Caki2 (cell line): ENCODE results near the gene CST4. TPM values are rescaled to one million over a fixed set of nuclear protein-coding genes. Genes with fewer than 3 reads are reported as not detected.
A peak's percentile ranks its signal among the peaks of the same experiment; 100 is the strongest.
"Not testable (repeated sequence)": the region's sequence is repeated elsewhere in the genome, so short reads cannot be mapped to it uniquely, and the experiment has no call there.

Experiments used
- DNase-seq: peaks from one replicate; pipeline ENCODE4 v3.0.0-alpha.2; 2015; ENCODE audit warnings: low read depth
- in situ Hi-C: cut with HindIII; loops from 2 replicates; pipeline ENCODE4 v1.10.0; 2016; ENCODE audit warnings: low sequenced_read_pairs, low pct_unique_long_range_greater_than_20kb, mixed read lengths
- total RNA-seq: library from RNA; depleted of rRNA; stranded (reverse); fragments of >200 nt; shearing (Covaris generic); gene quantifications from 2 replicates; pipeline ENCODE4 v1.2.3, GENCODE V29; 2014; ENCODE audit warnings: low replicate concordance; rRNA removed

Gene CST4
- total RNA-seq, result 16.1 and 28.3 TPM in 2 replicates

- in situ Hi-C loops, DNase-seq: not testable (repeated sequence)
Observed at GRCh38 chr20:23688684-23689398, at the start of gene CST4. Gene CST4 (minus strand): TSS chr20:23689038. CDS start chr20:23688969, 69 bp downstream.

DNA sequence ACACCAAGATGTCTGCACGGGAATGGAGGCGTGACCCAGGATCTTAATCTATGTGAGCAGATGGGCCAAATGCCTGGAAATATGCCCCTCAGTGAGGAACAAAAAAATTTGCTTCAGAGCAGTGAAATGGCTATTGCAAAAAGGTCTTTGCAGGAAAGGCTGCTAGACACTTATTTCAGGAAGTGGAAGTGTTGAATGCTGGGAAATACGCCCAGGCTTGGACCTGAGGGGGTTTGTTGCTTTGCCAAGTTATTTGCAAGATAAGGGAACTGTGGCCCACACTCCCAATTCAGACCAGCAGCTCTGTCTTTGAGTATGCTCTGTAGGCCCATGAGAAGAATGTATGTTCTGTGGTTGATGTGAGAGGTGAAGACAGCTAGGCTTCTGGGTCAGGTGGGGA lies 46.6 kb upstream of the CST4 start:
- in situ Hi-C loops, result not testable (repeated sequence)

DNA sequence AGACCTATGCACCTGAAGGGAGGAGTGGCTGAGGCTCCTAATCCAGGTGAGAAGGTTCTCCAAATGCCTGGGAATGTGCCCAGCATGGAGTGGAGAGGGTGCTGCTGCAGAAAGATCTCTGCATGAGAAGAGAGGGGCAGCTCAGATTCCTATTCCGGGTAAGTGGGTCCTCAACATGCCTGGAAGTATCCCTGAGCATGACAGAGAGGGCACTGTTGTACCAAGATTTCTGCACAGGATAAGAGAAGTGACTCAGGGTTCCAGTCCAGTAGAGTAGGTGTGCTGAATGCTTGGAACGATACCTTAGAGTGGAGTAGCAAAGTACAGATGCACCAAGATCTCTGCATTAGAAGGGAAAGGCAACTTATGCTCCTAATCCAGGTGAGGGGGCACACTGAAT lies 46.1 kb upstream of the CST4 start:
- in situ Hi-C loops, DNase-seq: not testable (repeated sequence)

More for the DNA sequence above, 46.6 kb upstream of the CST4 start:
- DNase-seq, result not testable (repeated sequence)

DNA sequence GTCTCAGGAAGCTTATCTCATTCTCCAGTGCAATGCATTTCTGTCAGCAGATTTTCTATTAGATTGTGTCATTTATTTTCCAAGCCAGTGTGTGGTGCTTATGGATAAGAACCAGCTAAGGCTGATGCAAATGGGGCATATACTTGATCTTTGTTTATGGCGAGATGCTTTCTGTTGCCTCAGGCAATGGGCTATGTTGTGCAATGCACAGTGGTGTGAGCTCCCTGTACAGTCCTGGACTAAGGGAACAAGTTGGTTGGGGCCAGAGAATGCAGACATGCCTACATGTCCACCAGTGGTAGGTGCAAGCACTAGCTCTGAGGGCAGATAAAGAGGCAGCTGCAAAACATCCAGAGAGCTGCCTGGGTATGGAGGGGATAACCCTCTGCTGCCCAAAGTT lies 45.6 kb upstream of the CST4 start:
- DNase-seq, in situ Hi-C loops: not testable (repeated sequence)

DNA sequence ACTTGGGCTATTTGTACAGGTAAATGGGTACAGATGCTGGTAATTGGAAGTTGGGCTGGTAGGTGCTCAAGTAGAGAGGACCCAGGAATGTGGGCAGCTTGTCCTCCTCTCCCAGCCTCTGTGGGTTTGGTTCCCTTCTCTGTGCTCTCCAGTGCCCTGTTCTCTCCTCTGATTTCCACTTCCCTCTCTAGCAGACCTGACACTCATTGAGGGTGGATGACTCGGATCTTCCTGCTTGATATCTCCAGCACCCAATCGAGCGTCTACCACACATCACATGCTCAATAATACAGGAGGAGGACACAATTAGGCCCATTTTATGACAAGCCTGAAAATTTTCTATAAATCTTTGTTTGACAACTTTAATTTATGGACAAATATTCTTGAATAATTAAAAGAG lies 38.2 kb upstream of the CST4 start:
- in situ Hi-C loops, result no loop called here
- no peak for DNase-seq

DNA sequence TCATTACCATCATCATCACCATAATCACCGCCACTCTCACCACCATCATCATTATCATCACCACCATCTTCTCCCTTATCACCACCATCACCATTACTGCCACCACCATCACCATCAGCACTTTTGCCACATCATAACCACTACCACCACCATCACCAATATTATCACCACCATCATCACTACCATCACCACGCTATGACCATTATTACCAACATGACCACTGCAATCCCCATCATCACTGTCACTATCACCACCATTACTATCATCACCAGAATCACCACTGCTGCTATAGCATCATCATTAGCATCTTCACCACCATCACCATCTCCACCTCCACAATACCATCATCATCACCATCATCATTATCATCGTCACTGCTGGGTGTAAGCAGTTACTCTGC lies 36.3 kb upstream of the CST4 start:
- DNase-seq, result no peak
- in situ Hi-C loops, result no loop called here

DNA sequence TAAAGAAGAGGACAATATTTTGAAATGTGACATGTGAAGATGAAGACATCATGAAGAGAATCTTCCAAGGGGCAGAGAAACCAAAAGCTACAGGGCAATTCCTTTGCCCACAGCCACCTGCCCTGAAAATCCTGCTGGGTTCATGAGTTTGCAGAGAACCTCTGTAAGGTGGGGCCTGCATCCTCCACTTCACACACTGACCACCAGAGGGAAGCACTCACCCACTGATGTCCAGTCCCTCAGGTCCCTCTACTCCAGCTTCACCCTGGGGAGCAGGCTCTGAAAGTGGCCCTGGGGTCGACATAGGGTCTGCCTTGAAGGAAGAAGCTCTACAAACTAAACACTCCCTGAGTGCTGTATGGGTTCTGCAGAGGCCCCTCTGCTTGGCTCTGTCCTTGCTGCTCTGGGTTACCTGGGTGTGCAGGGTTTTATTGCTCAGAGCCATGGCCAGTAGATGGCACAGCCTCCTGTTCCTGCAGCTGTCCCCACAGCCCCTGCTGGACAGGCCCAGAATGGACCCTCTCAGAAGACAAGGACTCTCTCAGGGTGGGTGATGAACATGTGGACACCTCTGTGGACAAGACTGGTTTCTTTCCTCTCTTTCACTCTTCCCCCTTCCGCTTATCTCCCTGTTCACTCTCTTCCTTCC lies 34.9 kb upstream of the CST4 start:
- DNase-seq, result peak; percentile 33
- in situ Hi-C loops, result not testable (repeated sequence)

- in situ Hi-C loops, DNase-seq: not testable (repeated sequence)
Observed at GRCh38 chr20:23722851-23723250, 34.0 kb upstream of the CST4 start.

DNA sequence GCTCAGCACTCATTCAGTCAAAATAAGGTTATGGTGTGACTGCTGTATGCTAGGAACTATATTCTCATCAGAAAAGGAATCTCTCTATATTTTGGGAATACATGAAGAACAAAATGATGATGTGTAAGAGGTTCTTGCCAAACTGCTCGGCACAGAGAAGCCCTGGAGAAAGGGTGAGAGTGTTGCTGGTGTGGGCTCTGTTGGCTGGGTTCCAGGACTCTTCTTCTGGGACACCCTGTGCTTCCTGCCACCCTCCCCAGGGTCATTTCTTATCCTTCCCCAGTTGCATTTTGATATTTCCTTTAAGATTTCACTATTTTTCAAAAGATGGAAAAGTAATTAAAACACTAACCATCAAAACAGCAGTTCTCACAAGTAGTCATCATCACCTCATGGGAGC lies 33.1 kb upstream of the CST4 start:
- in situ Hi-C loops, result no loop called here
- no peak for DNase-seq

GRCh38 chr20:23719351-23719750 lies 30.5 kb upstream of the CST4 start:
- DNase-seq, in situ Hi-C loops: not testable (repeated sequence)

GRCh38 chr20:23711778-23712177 lies 22.9 kb upstream of the CST4 start:
- in situ Hi-C loops, DNase-seq: not testable (repeated sequence)

GRCh38 chr20:23710771-23711170 lies 21.9 kb upstream of the CST4 start:
- no peak for DNase-seq
- in situ Hi-C loops, result no loop called here

GRCh38 chr20:23705895-23706294 lies 17.1 kb upstream of the CST4 start:
- DNase-seq, result no peak
- in situ Hi-C loops, result no loop called here

- in situ Hi-C loops, result no loop called here
- no peak for DNase-seq
Observed at GRCh38 chr20:23702021-23702420, 13.2 kb upstream of the CST4 start.

DNA sequence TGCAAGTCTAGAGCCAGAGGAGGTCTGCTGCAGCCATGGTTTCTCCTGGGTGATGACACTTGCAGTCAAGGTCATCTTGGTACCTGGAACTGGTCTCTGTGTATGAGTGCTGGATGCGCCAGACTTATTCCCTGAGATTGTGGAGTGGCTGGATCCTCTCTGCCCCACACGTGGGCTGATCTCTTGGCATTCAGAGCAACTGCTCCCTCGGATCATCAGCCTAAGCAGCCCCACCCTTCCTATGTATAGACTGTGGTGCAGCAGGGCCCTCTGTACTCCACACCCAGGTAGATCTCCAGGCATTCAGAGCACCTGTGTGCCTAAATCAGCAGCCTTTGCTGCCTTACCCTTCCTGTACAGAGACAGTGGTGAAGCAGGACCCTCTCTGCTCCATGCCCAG lies 12.1 kb upstream of the CST4 start:
- in situ Hi-C loops, result no loop called here
- no peak for DNase-seq

DNA sequence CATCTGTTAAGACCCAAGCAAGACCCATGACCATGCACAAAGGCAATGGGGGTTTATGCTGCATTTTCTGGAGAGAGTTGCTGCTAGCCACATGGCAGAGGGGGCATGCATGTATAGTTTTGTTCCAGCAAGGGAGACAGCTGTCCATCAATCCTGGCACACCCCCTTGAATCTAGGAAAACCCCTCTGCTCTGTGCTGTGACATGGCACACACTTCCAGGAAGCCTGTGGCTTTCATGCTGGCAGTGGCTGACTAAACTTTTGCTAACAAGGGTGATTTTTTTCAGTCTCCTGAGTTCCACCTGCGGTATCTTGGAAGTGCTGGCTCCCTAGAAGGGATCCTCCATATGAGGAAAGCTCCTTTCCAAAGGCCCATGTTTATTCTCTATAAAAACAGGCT lies 9.1 kb upstream of the CST4 start:
- DNase-seq, result no peak
- in situ Hi-C loops, result no loop called here

DNA sequence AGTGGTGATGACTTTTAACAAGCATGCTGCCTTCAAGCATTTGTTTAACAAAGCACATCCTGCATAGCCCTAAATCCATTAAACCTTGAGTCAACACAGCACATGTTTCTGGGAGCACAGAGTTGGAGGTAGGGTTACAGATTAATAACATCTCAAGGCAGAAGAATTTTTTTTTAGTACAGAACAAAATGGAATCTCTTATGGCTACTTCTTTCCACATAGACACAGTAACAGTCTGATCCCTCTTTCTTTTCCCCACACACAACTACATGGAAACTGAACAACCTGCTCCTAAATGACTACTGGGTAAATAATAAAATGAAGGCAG lies 6.2 kb upstream of the CST4 start:
- in situ Hi-C loops, DNase-seq: not testable (repeated sequence)

GRCh38 chr20:23694178-23695067 lies 5.6 kb upstream of the CST4 start:
- in situ Hi-C loops, DNase-seq: not testable (repeated sequence)
